Measurements from ENCODE around the gene SUSD4.

SUSD4 gene

GRCh38 chr1:223248001-223248769 lies 115.8 kb downstream of the SUSD4 start:
- DNase-seq, result no peak

- DNase-seq, result no peak
These were observed 117.4 kb downstream of the SUSD4 start for GRCh38 chr1:223246476-223247112.

- no peak for DNase-seq
These were observed 118.0 kb downstream of the SUSD4 start for GRCh38 chr1:223245983-223246382.

- DNase-seq, result no peak
These were observed 118.6 kb downstream of the SUSD4 start for GRCh38 chr1:223245411-223245810.

- no peak for DNase-seq
These were observed 119.4 kb downstream of the SUSD4 start for GRCh38 chr1:223244366-223245103.

GRCh38 chr1:223243441-223244050 lies 120.4 kb downstream of the SUSD4 start:
- DNase-seq, result no peak

- DNase-seq, result no peak
These were observed 121.0 kb downstream of the SUSD4 start for GRCh38 chr1:223242971-223243370.

- DNase-seq, result no peak
These were observed 121.5 kb downstream of the SUSD4 start for GRCh38 chr1:223242382-223242955.

- DNase-seq, result no peak
These were observed 123.9 kb downstream of the SUSD4 start for GRCh38 chr1:223240122-223240521.

GRCh38 chr1:223235091-223235490 lies 128.9 kb downstream of the SUSD4 start:
- DNase-seq, result no peak

- DNase-seq, result no peak
These were observed 129.4 kb downstream of the SUSD4 start for GRCh38 chr1:223234534-223234933.

- DNase-seq, result no peak
These were observed 129.8 kb downstream of the SUSD4 start for GRCh38 chr1:223234170-223234514.

GRCh38 chr1:223233410-223234169 lies 130.4 kb downstream of the SUSD4 start:
- DNase-seq, result no peak

GRCh38 chr1:223233019-223233409 lies 131.0 kb downstream of the SUSD4 start:
- DNase-seq, result no peak

- DNase-seq, result no peak
These were observed 132.4 kb downstream of the SUSD4 start for GRCh38 chr1:223231581-223231980.

GRCh38 chr1:223231011-223231572 lies 132.9 kb downstream of the SUSD4 start:
- DNase-seq, result no peak

- no peak for DNase-seq
These were observed 133.7 kb downstream of the SUSD4 start for GRCh38 chr1:223230161-223230881.

GRCh38 chr1:223229756-223230155 lies 134.2 kb downstream of the SUSD4 start:
- DNase-seq, result no peak

- DNase-seq, result no peak
These were observed 134.9 kb downstream of the SUSD4 start for GRCh38 chr1:223228931-223229528.

GRCh38 chr1:223228201-223228600 lies 135.8 kb downstream of the SUSD4 start:
- no peak for DNase-seq

Measured in SHP77 treated with DMSO at 0.1 percent for 48 hours (cell line).